ENCODE data around the gene ADARB1.

Gene ADARB1

GRCh38 chr21:45080639-45081414 is 6.4 kb downstream of the ADARB1 start:
- no peak for DNase-seq (ENCODE audit: low spot score)
- TF ChIP-seq CTCF (IDR thresholded peaks at IDR 0.05; ENCODE audit: extremely low read depth, missing control alignments) = no peak

DNA sequence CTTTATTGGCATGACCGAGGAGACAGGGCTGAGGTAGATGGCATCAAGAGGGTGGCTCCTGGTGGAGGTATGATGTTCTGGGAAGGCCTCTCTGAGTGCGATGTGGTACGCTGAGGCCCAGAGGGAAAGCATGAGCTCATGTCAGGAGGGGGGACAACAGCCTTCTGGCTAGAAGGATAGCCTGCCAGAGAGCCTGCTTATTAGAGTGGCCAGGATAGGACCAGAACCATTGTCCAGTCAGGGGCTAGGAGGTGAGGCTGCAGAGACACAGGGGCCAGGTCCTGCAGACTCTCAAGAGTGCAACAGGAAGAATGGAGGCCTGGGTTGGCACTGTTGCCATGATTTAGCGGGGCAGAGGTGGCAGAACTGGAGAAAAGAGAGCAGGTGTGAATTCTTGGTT is 7.3 kb downstream of the ADARB1 start:
- DNase-seq (ENCODE audit: low spot score) = no peak
- no peak for TF ChIP-seq CTCF (IDR thresholded peaks at IDR 0.05; ENCODE audit: extremely low read depth, missing control alignments)

DNA sequence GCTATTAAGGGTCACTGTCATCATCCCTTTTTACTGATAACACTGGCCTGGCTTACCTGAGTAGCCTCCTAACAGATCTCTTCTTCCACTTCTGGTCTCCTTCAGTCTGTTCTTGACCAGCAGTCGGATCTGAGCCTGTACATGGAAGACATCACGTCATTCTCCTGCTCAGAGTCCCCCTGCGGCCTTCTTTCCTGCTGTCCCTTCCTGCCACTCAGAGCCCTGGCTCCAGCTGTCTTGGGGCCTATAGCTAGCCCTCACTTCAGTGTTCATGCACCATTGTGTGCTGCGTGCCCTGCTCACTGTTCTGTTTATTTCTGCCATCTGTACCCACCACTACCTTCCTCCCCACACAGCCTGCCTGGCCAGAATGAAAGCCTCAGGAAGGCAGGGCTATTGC is 8.4 kb downstream of the ADARB1 start:
- TF ChIP-seq CTCF (IDR thresholded peaks at IDR 0.05; ENCODE audit: extremely low read depth, missing control alignments) = no peak
- no peak for DNase-seq (ENCODE audit: low spot score)

GRCh38 chr21:45084121-45084520 is 9.7 kb downstream of the ADARB1 start:
- TF ChIP-seq CTCF (IDR thresholded peaks at IDR 0.05; ENCODE audit: extremely low read depth, missing control alignments) = no peak
- no peak for DNase-seq (ENCODE audit: low spot score)

GRCh38 chr21:45084881-45085536 is 10.6 kb downstream of the ADARB1 start:
- TF ChIP-seq CTCF (IDR thresholded peaks at IDR 0.05; ENCODE audit: extremely low read depth, missing control alignments) = no peak
- DNase-seq (ENCODE audit: low spot score) = no peak

DNA sequence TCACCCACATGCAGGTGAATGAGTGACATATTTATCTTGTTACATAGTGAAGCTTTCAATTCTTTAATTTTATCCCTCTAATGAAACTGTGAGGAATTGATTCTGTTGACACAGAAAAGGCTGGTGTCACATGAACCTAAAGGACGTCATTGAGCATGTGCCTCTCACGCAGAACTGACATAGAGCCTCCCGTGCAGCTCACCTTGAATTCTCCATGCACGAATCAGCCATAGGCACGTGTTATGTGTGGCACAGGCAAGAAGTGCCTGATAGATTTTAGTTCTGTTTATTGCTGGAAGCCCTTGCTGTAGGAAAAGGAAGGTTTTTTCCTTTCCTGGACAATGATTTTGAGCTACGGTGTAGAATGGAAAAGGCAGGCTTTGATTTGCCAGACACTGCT is 11.3 kb downstream of the ADARB1 start:
- DNase-seq (ENCODE audit: low spot score) = no peak
- no peak for TF ChIP-seq CTCF (IDR thresholded peaks at IDR 0.05; ENCODE audit: extremely low read depth, missing control alignments)

DNA sequence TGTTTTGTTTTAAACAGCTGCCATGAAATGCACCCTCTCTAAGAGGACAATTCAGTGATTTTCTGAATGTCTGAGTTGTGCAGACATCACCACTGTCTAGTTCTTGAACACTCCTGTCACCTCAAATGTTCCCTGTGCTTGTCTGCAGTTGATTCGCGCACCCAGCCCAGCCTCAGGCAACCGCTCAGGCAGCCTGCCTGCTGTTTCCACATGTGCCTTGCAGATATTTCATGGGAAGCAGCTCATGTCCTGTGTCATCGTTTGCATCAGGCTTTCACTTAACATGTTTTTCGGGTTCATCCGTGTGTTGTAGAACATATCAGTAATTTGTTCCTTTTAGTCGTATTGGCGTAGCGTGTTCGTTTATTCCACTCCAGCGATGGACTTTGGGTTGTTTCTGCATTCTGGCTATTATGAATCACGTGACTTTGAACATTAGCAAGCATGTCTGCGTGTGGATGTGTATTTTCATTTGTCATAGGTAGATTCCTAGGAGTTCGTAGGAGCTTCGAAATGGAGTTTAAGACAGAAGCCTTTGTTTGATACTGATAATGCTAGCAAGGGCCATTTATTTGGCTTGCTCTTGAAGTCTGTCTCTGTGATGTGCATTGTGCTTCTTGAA is 12.1 kb downstream of the ADARB1 start:
- TF ChIP-seq CTCF (IDR thresholded peaks at IDR 0.05; ENCODE audit: extremely low read depth, missing control alignments) = no peak
- no peak for DNase-seq (ENCODE audit: low spot score)

Data from GM20000 (cell line).